ENCODE results near the gene SUN5. TPM values are rescaled to one million over a fixed set of nuclear protein-coding genes. Genes with fewer than 3 reads are reported as not detected.

Gene SUN5
- total RNA-seq, 1 experiment from 2014 or later, result not detected

- H3K36me3 ChIP-seq (ENCODE audit: control insufficient read depth, insufficient read depth, low read length), result no peaks in the 10 kb centered on the region
- BruUV-seq (replicated peaks), result no TSS peak
- no peak for TF ChIP-seq CTCF (IDR thresholded peaks at IDR 0.05; ENCODE audit: insufficient read depth in 1 of 2, low read depth in 1 of 2, low read length in 1 of 2, severe bottlenecking in 1 of 2, unreplicated experiment in 1 of 2)
- DNase-seq, result no peak
- H3K4me3 Mint-ChIP-seq (ENCODE audit: unreplicated experiment), result no peak overlapping the region
- H3K4me1 Mint-ChIP-seq (ENCODE audit: low read depth, unreplicated experiment), result no peaks in the 10 kb centered on the region
- H3K9me3 ChIP-seq, result no peaks in the 10 kb centered on the region
- no peak overlapping the region for H3K4me3 ChIP-seq (ENCODE audit: low read depth, low read length)
- no peaks in the 10 kb centered on the region for H3K27me3 ChIP-seq (replicated peaks; ENCODE audit: control insufficient read depth, insufficient read depth, low read length)
- H3K27me3 Mint-ChIP-seq (ENCODE audit: insufficient read depth, unreplicated experiment), result no peaks in the 10 kb centered on the region
- H3K9me3 Mint-ChIP-seq (ENCODE audit: unreplicated experiment), result no peaks in the 10 kb centered on the region
- no peak overlapping the region for H3K27ac Mint-ChIP-seq (ENCODE audit: unreplicated experiment)
- intact Hi-C loops (cut with micrococcal nuclease; ENCODE audit: unreplicated experiment), result no loop called here
- POLR2A ChIA-PET, result no interaction called here
- no peaks in the 10 kb centered on the region for H3K36me3 Mint-ChIP-seq (ENCODE audit: insufficient read depth, unreplicated experiment)
- CTCF ChIA-PET, result no interaction called here
- H3K4me1 ChIP-seq, result no peaks in the 10 kb centered on the region
Observed at GRCh38 chr20:33026072-33026778, 22.0 kb upstream of the SUN5 start.

- no peaks in the 10 kb centered on the region for H3K4me1 ChIP-seq
- Mint-ChIP-seq H3K27ac (ENCODE audit: unreplicated experiment) (no peak overlapping the region), H3K4me1 (ENCODE audit: low read depth, unreplicated experiment) (no peaks in the 10 kb centered on the region), H3K27me3 (ENCODE audit: insufficient read depth, unreplicated experiment) (no peaks in the 10 kb centered on the region), H3K9me3 (ENCODE audit: unreplicated experiment) (no peaks in the 10 kb centered on the region), H3K4me3 (ENCODE audit: unreplicated experiment) (no peak overlapping the region), H3K36me3 (ENCODE audit: insufficient read depth, unreplicated experiment) (no peaks in the 10 kb centered on the region)
- BruUV-seq (replicated peaks), result no TSS peak
- H3K4me3 ChIP-seq (ENCODE audit: low read depth, low read length), result no peak overlapping the region
- CTCF ChIA-PET, result no interaction called here
- H3K9me3 ChIP-seq, result no peaks in the 10 kb centered on the region
- no peaks in the 10 kb centered on the region for H3K36me3 ChIP-seq (ENCODE audit: control insufficient read depth, insufficient read depth, low read length)
- intact Hi-C loops (cut with micrococcal nuclease; ENCODE audit: unreplicated experiment), result no loop called here
- POLR2A ChIA-PET, result no interaction called here
- H3K27me3 ChIP-seq (replicated peaks; ENCODE audit: control insufficient read depth, insufficient read depth, low read length), result no peaks in the 10 kb centered on the region
- TF ChIP-seq CTCF (IDR thresholded peaks at IDR 0.05; ENCODE audit: insufficient read depth in 1 of 2, low read depth in 1 of 2, low read length in 1 of 2, severe bottlenecking in 1 of 2, unreplicated experiment in 1 of 2), result no peak
- no peak for DNase-seq
Observed at GRCh38 chr20:33025318-33025876, 21.2 kb upstream of the SUN5 start.

GRCh38 chr20:33024609-33025317, 20.5 kb upstream of the SUN5 start:
- no peak for DNase-seq
- Histone ChIP-seq H3K9me3 (no peaks in the 10 kb centered on the region), H3K36me3 (ENCODE audit: control insufficient read depth, insufficient read depth, low read length) (no peaks in the 10 kb centered on the region), H3K4me1 (no peaks in the 10 kb centered on the region), H3K4me3 (ENCODE audit: low read depth, low read length) (no peak overlapping the region), H3K27me3 (replicated peaks; ENCODE audit: control insufficient read depth, insufficient read depth, low read length) (no peaks in the 10 kb centered on the region)
- no peaks in the 10 kb centered on the region for H3K36me3 Mint-ChIP-seq (ENCODE audit: insufficient read depth, unreplicated experiment)
- no peak overlapping the region for H3K27ac Mint-ChIP-seq (ENCODE audit: unreplicated experiment)
- intact Hi-C loops (cut with micrococcal nuclease; ENCODE audit: unreplicated experiment), result no loop called here
- H3K4me3 Mint-ChIP-seq (ENCODE audit: unreplicated experiment), result no peak overlapping the region
- no peak for TF ChIP-seq CTCF (IDR thresholded peaks at IDR 0.05; ENCODE audit: insufficient read depth in 1 of 2, low read depth in 1 of 2, low read length in 1 of 2, severe bottlenecking in 1 of 2, unreplicated experiment in 1 of 2)
- no peaks in the 10 kb centered on the region for H3K4me1 Mint-ChIP-seq (ENCODE audit: low read depth, unreplicated experiment)
- ChIA-PET CTCF (no interaction called here), POLR2A (no interaction called here)
- peaks cover 2% of the 10 kb centered on the region for H3K27me3 Mint-ChIP-seq (ENCODE audit: insufficient read depth, unreplicated experiment)
- no peaks in the 10 kb centered on the region for H3K9me3 Mint-ChIP-seq (ENCODE audit: unreplicated experiment)
- no TSS peak for BruUV-seq (replicated peaks)
